Ishikawa (cell line): ENCODE measurements around the gene RAI2.

ENCODE experiments used
- CEBPB ChIP-seq: IDR thresholded peaks from 2 replicates; pipeline ENCODE4 v1.6.1; 2012
- CREB1 ChIP-seq: IDR thresholded peaks from 2 replicates; pipeline ENCODE4 v1.6.1; 2012; ENCODE audit warnings: low read depth
- EGR1 ChIP-seq: IDR thresholded peaks from 2 replicates; pipeline ENCODE4 v1.6.1; 2012
- EP300 ChIP-seq: IDR thresholded peaks from 2 replicates; pipeline ENCODE4 v1.6.1; 2012; ENCODE audit warnings: borderline replicate concordance
- FOXM1 ChIP-seq: IDR thresholded peaks from 2 replicates; pipeline ENCODE4 v1.6.1; 2012; ENCODE audit warnings: low read depth, borderline replicate concordance
- NFIC ChIP-seq: IDR thresholded peaks from 2 replicates; pipeline ENCODE4 v1.6.1; 2012
- RAD21 ChIP-seq: IDR thresholded peaks from 2 replicates; pipeline ENCODE4 v1.6.1; 2012; ENCODE audit warnings: low read depth
- TAF1 ChIP-seq: IDR thresholded peaks from 2 replicates; pipeline ENCODE4 v1.6.1; 2012; ENCODE audit warnings: low read depth, mild to moderate bottlenecking
- TCF12 ChIP-seq: IDR thresholded peaks from 2 replicates; pipeline ENCODE4 v1.6.1; 2012; ENCODE audit warnings: low read depth
- TEAD4 ChIP-seq: IDR thresholded peaks from 2 replicates; pipeline ENCODE4 v1.6.1; 2012
- YY1 ChIP-seq: IDR thresholded peaks from 2 replicates; pipeline ENCODE4 v1.6.1; 2012; ENCODE audit warnings: low read depth
- ZBTB7A ChIP-seq: IDR thresholded peaks from 2 replicates; pipeline ENCODE4 v1.6.1; 2012; ENCODE audit warnings: low read depth
- TF ChIP-seq, protein P1 (sequence below): IDR thresholded peaks from 2 replicates; pipeline ENCODE4 v1.6.1; 2012; ENCODE audit warnings: low read depth, mild to moderate bottlenecking
- TF ChIP-seq, protein P2 (sequence below): IDR thresholded peaks from 2 replicates; pipeline ENCODE4 v1.6.1; 2012
- TF ChIP-seq, protein P3 (sequence below): IDR thresholded peaks from 2 replicates; pipeline ENCODE4 v1.6.1; 2012

Gene RAI2

DNA sequence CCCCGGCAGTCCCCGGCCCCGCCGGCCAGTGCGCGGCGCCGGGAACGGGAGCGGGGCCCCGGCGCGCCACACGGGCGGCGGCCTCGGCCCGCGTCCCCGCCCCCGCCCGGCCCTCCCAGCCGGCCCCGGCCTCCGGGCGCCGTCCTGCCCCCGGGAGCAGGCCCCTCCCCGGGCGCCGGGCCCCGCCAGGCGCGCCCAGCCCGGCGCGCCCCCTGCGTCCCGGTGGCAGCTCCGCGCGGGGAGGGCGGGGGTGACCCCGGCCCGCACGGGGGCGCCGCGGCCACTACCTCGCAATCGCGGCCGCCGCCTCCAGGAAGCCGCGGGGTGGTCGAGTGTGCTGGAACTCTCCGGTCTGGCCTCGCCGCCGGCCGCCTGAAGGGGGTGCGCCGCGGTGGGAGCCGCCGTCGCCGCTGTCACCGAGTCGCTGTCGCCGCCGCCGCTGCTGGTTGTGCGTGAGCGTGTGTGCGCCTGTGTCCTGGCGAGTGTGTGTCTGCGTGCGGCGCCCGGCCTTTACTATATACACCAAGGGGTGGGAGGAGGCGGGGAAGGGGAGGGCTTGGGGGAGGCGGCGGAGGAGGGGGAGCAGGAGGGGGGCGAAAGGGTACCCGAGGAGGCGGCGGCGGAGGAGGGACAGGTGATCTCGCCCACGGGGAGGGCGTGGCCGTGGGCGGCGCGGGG, at the start of gene RAI2:
Gene RAI2 (minus strand): TSS at position 488 of the 678 bp plus-strand sequence. CDS start 59,288 bp downstream, outside the sequence.
- TF ChIP-seq, protein P1, sequence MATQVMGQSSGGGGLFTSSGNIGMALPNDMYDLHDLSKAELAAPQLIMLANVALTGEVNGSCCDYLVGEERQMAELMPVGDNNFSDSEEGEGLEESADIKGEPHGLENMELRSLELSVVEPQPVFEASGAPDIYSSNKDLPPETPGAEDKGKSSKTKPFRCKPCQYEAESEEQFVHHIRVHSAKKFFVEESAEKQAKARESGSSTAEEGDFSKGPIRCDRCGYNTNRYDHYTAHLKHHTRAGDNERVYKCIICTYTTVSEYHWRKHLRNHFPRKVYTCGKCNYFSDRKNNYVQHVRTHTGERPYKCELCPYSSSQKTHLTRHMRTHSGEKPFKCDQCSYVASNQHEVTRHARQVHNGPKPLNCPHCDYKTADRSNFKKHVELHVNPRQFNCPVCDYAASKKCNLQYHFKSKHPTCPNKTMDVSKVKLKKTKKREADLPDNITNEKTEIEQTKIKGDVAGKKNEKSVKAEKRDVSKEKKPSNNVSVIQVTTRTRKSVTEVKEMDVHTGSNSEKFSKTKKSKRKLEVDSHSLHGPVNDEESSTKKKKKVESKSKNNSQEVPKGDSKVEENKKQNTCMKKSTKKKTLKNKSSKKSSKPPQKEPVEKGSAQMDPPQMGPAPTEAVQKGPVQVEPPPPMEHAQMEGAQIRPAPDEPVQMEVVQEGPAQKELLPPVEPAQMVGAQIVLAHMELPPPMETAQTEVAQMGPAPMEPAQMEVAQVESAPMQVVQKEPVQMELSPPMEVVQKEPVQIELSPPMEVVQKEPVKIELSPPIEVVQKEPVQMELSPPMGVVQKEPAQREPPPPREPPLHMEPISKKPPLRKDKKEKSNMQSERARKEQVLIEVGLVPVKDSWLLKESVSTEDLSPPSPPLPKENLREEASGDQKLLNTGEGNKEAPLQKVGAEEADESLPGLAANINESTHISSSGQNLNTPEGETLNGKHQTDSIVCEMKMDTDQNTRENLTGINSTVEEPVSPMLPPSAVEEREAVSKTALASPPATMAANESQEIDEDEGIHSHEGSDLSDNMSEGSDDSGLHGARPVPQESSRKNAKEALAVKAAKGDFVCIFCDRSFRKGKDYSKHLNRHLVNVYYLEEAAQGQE: no peak
- TF ChIP-seq EGR1 (peak; percentile 52; the same call in 1 of the 2 replicates), RAD21 (no peak)

DNA sequence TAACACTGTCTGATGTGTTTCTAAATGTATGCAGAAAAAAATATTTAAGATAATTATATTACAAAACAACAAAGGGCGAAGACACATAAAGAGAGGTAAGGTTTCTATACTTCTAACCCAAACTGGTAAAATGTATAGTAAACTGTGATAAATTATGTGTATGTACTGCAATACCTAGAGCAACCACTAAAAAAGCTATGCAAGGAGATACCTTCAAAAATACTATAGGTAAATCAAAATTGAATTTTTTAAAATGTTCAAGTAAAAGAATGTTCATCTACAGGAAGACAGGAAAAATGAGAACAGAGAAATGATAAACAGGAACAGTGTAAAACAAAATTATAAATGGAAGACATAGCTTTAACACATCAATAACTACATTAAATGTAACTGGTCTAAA, 27.3 kb upstream of the RAI2 start:
- TF ChIP-seq NFIC (no peak), ZBTB7A (no peak), TEAD4 (no peak), EGR1 (no peak), YY1 (no peak), RAD21 (no peak), TCF12 (no peak), CREB1 (no peak), CEBPB (no peak)
- TF ChIP-seq, protein P1: no peak
- TF ChIP-seq, protein P2, sequence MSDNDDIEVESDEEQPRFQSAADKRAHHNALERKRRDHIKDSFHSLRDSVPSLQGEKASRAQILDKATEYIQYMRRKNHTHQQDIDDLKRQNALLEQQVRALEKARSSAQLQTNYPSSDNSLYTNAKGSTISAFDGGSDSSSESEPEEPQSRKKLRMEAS: no peak
- TF ChIP-seq, protein P3, sequence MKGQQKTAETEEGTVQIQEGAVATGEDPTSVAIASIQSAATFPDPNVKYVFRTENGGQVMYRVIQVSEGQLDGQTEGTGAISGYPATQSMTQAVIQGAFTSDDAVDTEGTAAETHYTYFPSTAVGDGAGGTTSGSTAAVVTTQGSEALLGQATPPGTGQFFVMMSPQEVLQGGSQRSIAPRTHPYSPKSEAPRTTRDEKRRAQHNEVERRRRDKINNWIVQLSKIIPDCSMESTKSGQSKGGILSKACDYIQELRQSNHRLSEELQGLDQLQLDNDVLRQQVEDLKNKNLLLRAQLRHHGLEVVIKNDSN: no peak

DNA sequence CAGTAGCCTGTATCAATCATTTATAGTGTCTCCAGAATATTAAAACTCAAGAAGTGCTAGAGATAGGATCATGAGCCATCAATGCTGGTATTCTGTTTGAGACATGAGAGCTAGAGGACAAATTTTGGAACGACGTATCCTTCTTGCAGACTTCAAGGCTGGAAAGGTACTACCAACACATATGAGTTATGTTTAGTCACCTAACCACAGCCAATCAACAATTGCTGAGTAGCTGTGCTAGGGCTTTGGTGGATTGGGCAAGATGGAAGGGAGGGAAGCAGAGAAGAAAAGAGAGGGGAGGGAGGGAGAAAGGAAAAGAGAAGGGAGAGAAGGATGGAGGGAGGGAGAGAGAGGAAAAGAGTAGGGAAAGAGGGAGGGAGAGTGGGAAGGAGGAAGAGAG, 21.6 kb upstream of the RAI2 start:
- TF ChIP-seq EGR1: no peak
- no peak for TF ChIP-seq ZBTB7A
- TF ChIP-seq TAF1: no peak
- TF ChIP-seq, protein P2: no peak
- no peak for TF ChIP-seq RAD21
- no peak for TF ChIP-seq TCF12

DNA sequence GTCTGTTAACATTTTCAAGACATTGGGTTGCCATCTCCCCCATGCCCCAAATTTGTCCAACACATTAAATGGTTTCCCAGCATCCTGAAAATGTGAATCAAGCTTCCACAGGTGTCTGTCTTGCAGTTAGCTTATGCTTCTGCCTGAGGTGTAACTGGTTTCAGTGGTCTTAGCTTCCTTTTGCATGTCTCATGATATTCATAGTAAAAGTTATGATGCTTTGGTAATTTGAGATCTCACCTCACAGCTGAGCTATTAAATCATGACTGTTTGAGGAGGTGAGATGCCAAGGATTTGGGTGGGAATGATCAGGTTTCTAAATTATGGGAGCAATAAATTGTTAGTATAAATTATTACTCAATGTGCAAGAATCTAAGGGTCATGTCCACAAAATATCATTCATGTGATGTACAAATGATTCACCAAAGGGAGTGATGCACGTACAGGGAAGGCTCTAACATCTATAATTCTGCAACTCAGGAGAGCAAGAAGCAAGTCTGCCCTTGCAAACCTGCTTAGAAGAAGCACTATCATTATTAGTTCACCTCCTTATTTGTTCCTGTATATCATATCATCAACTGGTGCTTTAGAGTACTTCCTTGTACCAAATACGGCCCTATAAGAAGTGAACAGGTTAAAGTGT, 17.1 kb upstream of the RAI2 start:
- TF ChIP-seq, protein P2: no peak
- no peak for TF ChIP-seq ZBTB7A
- TF ChIP-seq TAF1: no peak
- no peak for TF ChIP-seq CEBPB
- no peak for TF ChIP-seq TEAD4
- no peak for TF ChIP-seq EP300
- TF ChIP-seq EGR1: no peak
- TF ChIP-seq CREB1: no peak
- no peak for TF ChIP-seq NFIC
- TF ChIP-seq FOXM1: no peak
- no peak for TF ChIP-seq TCF12
- TF ChIP-seq, protein P1: no peak
- TF ChIP-seq, protein P3: no peak
- TF ChIP-seq RAD21: no peak
- TF ChIP-seq YY1: no peak
